AG04450 (cell line): ENCODE data around the gene KY. TPM values are rescaled to one million over a fixed set of nuclear protein-coding genes. Genes with fewer than 3 reads are reported as not detected.

Source experiments
- CTCF ChIA-PET: fragments of 300-600, 350-600 bp; formaldehyde crosslinking; extraction: SDS; loops from one replicate; lab custom pipeline; 2022; ENCODE audit warnings: antibody characterized with exemption, inconsistent platforms; lab: Charles Lee
- POLR2A ChIA-PET: fragments of 350-600 bp; formaldehyde crosslinking; extraction: SDS; loops from one replicate; lab custom pipeline; 2021; ENCODE audit warnings: antibody characterized with exemption, inconsistent platforms; lab: Yijun Ruan, JAX
- DNase-seq: peaks from one replicate; pipeline ENCODE4 v3.0.0-alpha.2; 2011; ENCODE audit warnings: low read depth, low spot score
- H3K27ac ChIP-seq: one replicate; pipeline ENCODE4 v1.5.1; 2012; ENCODE audit warnings: low read depth, low read length, control low read depth
- H3K27me3 ChIP-seq: one replicate; pipeline ENCODE4 v1.6.0; 2012; ENCODE audit warnings: low read length; ENCODE audit not compliant: control insufficient read depth, insufficient read depth
- H3K4me3 ChIP-seq: 2 replicates; pipeline ENCODE4 v1.5.1; 2011; ENCODE audit warnings: mild to moderate bottlenecking, low read depth, low read length, control low read depth
- H3K9me3 ChIP-seq: 2 replicates; pipeline ENCODE4 v1.5.1; 2012; ENCODE audit warnings: low read length; ENCODE audit not compliant: control insufficient read depth, insufficient read depth
- polyA plus RNA-seq: library from polyadenylated mRNA; depleted of rRNA; stranded (reverse); fragments of >200 nt; gene quantifications from 2 replicates; pipeline ENCODE4 v1.2.3, GENCODE V29; 2011
- TF ChIP-seq, protein P1 (sequence below): IDR thresholded peaks from 2 replicates; pipeline ENCODE4 v1.5.1; 2011; ENCODE audit warnings: low read depth, low read length, control low read depth, inconsistent platforms

The KY gene
- polyA plus RNA-seq, 1 experiment = 0.04 TPM

DNA sequence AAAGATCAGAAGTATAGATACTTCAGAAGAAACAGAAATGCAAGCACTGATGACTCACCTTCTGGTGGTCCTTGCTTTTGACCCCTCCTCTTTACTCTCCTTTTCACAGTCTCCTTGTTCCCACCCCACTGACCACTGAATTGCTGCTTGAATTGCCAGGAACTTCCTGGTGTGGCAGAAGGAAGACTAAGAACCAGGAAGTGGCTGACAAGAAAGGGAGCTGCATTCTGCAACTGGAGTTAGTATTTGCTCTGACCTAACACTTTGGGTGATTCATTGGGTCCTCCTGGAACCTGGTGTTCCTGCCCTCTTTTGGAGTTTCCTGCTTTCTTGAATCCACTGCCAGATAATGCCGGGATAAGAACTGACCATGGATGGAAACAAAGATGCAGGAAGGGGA lies 23.0 kb downstream of the KY start:
- Histone ChIP-seq H3K27ac (no peak overlapping the region), H3K9me3 (no peaks in the 10 kb centered on the region), H3K27me3 (no peaks in the 10 kb centered on the region), H3K4me3 (no peak overlapping the region)
- CTCF ChIA-PET = interaction anchor here (1.2 to 1.8 kb wide), 2 partner anchors 27 to 128 kb away, joined by 3 to 4 read pairs; no protein-coding TSS in a partner anchor
- POLR2A ChIA-PET = no interaction called here
- no peak for DNase-seq
- TF ChIP-seq, protein P1, sequence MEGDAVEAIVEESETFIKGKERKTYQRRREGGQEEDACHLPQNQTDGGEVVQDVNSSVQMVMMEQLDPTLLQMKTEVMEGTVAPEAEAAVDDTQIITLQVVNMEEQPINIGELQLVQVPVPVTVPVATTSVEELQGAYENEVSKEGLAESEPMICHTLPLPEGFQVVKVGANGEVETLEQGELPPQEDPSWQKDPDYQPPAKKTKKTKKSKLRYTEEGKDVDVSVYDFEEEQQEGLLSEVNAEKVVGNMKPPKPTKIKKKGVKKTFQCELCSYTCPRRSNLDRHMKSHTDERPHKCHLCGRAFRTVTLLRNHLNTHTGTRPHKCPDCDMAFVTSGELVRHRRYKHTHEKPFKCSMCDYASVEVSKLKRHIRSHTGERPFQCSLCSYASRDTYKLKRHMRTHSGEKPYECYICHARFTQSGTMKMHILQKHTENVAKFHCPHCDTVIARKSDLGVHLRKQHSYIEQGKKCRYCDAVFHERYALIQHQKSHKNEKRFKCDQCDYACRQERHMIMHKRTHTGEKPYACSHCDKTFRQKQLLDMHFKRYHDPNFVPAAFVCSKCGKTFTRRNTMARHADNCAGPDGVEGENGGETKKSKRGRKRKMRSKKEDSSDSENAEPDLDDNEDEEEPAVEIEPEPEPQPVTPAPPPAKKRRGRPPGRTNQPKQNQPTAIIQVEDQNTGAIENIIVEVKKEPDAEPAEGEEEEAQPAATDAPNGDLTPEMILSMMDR = no peak

DNA sequence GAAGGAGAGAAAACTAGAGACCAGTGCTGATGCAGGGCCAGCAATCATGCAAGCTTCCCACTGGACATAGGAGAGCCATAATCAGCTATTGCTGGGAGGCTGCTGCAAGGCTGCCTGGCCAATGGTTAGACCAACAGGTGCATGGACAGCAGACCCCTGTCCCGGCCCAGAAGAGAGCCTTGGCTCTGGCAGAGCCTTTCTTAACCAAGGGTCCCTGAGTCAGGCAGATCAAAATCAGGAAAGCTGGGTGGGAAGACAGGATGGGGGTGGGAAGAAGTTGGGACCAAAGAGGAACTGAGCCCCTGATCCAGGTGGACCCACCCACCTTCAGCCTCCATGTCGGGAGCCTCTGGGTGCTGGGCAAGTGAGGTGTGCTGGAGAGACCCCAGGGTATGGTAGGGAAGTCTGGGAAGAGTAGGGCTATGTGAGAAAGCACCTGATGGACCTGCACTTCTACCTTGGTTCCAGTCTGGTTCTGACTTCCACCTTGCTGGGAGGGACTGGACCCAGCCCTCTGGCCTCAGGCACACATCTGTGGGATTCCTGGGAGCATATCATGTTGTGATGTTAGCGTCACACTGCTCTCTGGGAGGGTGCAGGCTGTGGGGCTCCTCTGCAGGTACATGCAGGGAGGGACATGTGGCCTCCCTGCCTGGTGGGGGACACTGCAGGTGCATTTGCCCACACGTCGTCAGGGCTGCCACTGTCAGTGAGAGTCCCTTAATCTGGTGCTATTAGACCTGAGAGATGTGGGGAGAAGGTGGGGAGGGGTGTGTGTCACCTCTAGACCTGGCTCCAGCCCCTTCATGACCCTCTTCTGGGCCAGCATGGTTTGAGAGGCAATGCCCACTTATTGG lies 24.7 kb downstream of the KY start:
- TF ChIP-seq, protein P1 = no peak
- ChIA-PET CTCF (interaction anchor here (1.1 to 7.2 kb wide), 2 partner anchors 24 to 25 kb away, joined by 4 to 38 read pairs; no protein-coding TSS in a partner anchor), POLR2A (no interaction called here)

DNA sequence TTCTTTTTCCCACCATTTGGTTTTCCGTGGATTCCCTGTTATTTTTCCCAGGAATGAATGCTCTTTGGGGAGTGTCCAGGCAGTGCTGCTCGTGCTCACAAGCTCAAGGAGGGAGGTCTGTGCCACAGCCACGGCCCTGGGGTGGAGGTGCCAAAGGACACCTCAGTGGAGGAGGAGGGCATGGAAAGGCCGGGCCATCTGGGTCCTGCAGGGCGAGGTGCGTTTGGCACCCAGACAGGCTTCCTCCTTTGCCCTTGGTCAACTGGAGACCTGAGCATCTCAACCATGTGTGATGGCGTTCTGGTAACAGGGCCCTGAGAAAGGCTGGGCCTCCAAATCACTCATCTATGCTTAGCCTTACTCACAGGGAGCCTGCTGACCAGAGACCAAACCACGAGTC lies 25.4 kb downstream of the KY start:
- Histone ChIP-seq H3K9me3 (no peaks in the 10 kb centered on the region), H3K4me3 (no peak overlapping the region), H3K27me3 (no peaks in the 10 kb centered on the region), H3K27ac (no peak overlapping the region)
- TF ChIP-seq, protein P1 = no peak
- ChIA-PET POLR2A (no interaction called here), CTCF (interaction anchor here (7.2 kb wide), 1 partner anchor 23 kb away, joined by 38 read pairs; no protein-coding TSS in a partner anchor)
- DNase-seq = no peak

More for the DNA sequence above, 24.7 kb downstream of the KY start:
- no peaks in the 10 kb centered on the region for H3K27me3 ChIP-seq
- no peak overlapping the region for H3K4me3 ChIP-seq
- DNase-seq = no peak
- H3K27ac ChIP-seq = no peak overlapping the region
- H3K9me3 ChIP-seq = no peaks in the 10 kb centered on the region

DNA sequence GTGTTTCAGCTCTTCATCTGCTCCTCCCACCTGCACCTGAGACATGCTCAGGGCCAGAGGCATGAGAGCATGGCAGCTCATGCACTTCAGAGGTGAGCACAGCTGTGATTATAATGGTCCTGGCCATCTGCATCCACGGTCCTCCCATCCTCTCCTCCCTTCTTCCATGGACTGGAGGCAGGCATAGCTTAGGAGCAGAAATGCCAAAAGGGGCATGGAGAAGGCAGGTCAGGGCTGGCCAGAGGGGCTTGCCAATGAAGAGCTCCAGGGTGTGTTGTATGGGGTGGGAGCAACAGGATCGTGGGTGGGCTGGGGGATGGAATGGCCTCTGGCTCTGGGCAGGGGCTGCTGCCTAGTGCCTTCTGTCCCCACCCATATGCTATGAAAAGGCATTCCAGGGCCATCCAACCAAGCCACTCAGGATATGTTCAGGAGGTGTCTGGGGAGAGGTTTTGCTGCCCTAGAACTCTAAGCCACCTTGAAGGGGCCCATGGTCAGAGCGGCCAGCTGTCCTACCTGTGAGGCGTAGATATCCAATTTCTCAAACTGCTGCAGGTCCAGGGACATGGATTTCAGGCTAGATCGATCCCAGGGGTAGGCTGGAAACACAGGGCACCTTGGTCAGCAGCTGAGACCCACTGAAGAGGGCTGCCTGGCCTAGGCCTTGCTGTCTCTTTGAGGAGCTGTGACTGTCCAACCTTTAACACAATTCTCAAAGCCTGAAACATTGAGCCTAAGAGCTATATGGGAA lies 26.1 kb downstream of the KY start:
- POLR2A ChIA-PET = no interaction called here
- CTCF ChIA-PET = interaction anchor here (0.7 to 7.2 kb wide), 2 partner anchors 23 to 130 kb away, joined by 3 to 38 read pairs; no protein-coding TSS in a partner anchor
- Histone ChIP-seq H3K27ac (no peak overlapping the region), H3K27me3 (no peaks in the 10 kb centered on the region), H3K4me3 (no peak overlapping the region), H3K9me3 (no peaks in the 10 kb centered on the region)
- TF ChIP-seq, protein P1 = no peak
- DNase-seq = no peak
